Measurements from ENCODE around the gene CHN2.
A peak's percentile ranks its signal among the peaks of the same experiment; 100 is the strongest.

Gene CHN2

DNA sequence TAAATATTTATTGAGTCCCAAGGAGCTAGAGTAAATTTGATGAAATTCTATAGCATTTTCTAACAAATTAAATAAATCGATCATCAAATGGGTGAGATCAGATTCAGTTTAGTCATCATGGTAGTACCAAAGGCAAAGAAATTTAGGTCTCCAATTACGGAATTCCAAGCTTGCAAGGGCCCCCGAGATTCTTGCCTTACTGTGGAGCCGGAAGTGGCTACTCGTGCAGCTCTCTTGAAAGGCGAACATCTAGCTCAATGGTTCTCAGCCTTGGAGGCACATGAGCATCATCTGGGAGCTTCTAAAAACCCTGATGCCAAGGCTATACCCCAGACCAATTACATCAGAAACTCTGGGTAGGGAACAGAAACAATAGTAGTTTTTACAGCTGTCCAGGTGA lies 251.2 kb downstream of the CHN2 start:
- DNase-seq, result no peak

DNA sequence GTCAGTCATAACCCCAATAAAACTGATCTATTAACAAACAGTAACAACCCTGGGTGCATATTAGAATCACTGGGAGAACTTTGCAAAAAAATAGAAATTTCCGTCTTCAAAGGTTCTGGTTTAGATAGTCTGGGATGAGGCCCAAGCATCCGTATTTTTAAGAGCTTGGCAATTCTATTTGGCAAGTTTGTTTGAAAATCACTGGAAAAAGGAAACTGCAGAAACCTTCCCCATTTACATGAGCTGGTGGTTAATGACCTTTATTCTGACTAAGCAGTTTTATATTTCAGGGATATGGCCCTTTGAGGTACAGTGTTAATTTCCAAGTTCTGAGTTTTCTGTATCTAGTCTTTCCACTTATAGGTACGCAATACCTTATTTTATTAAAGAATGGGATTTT lies 253.3 kb downstream of the CHN2 start:
- no peak for DNase-seq

DNA sequence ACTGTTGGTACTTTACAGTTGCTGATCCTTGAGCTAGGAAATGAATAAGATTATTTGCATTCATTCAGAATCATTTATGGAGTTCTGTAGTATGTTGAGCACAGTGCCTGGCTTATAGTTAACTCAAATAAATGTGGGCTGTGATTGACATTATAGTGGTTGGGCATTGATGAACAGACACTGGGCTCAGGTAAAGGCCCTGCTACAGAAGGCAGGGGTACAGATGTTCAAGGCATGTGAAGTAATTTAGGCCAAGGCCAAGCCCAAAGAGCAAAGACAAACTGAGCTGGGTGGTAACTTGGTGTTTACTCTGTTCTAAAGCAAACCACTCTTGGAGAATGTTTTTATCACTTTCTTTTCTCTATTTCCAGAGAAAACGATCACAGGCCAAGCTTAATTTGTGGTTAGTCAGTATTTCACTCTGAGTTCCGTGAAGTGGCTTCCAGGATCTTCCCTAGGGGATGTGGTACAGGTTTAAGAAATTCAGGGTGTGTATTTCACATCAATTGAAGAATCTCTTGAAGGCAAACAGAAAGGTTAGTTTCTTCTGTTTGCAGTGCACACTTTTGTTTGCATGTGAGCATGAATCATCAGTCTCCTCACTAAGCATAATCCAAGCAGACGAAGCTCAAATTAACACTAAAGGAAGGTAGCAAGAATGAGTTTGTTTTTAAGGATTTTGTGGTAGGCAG lies 255.1 kb downstream of the CHN2 start:
- DNase-seq, result no peak

DNA sequence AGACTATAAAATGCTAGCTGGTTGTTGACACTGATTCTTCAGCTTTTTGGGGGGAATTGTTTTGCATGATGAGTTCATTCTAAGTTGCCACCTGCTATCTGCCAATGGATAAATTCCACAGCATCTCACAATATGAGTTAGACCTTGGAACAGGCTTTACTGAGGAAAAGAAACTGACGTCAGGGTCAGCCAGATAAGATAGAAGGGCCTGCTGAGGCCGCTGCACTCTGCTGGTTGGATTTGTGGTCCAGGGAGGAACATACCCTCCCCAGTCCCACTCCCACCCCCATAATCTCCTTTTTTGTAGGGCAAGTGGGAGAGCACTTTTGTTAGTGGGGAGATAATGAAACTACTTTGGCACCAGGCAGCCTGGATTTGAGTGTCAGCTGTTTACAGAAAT lies 258.4 kb downstream of the CHN2 start:
- no peak for DNase-seq

DNA sequence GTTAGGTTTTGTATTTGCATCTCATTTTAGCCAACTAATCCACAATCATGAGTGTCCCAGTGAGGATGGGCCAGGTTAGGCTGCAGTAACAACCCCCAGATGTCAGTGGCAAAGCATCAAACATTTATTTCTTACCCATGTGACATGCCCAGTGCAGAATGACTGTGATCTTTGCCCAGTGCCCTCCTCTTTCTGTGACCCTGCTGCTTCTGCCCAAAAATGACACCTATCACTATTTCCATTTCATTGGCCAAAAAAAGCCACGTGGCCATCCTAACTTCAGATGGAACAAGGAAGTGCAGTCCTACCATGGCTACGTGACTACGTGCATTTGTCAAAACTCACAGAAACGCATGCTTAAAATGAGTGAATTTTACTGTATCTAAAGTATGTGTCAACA lies 259.9 kb downstream of the CHN2 start:
- no peak for DNase-seq

DNA sequence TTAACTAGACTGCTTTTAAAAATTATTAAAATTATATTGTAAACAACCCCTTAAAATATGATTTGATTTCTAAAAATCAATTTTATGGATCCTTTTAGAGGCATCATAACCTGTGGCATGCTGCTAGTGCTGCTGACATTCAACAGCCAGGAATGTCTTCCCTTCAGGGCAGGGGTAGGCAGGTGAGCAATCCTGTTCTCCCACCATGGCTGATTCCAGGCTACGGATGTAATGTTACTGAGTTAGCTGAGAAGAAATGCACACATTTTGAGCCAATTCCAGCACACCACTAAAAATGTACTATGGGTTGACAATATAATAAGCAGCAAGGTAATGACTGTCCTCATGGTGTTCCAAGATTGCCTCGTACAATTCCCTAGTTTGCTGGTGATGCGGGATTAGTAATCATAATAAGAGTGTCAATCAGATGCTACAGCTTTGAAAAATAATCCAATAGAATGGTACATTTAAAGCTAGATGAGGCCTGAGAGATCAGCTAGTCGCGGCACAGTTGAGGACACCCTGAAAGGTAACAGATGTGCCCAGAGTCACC lies 260.4 kb downstream of the CHN2 start:
- DNase-seq, result peak; percentile 75

GRCh38 chr7:29457141-29457561 lies 262.6 kb downstream of the CHN2 start:
- DNase-seq, result peak; percentile 97

GRCh38 chr7:29457565-29458011 lies 263.0 kb downstream of the CHN2 start:
- peak; percentile 77 for DNase-seq

- DNase-seq, result no peak
These were observed 264.4 kb downstream of the CHN2 start for GRCh38 chr7:29458933-29459332.

- no peak for DNase-seq
These were observed 265.0 kb downstream of the CHN2 start for GRCh38 chr7:29459589-29459988.

GRCh38 chr7:29461996-29462395 lies 267.4 kb downstream of the CHN2 start:
- no peak for DNase-seq

GRCh38 chr7:29463504-29464158 lies 269.1 kb downstream of the CHN2 start:
- no peak for DNase-seq

GRCh38 chr7:29464753-29465152 lies 270.2 kb downstream of the CHN2 start:
- no peak for DNase-seq

DNA sequence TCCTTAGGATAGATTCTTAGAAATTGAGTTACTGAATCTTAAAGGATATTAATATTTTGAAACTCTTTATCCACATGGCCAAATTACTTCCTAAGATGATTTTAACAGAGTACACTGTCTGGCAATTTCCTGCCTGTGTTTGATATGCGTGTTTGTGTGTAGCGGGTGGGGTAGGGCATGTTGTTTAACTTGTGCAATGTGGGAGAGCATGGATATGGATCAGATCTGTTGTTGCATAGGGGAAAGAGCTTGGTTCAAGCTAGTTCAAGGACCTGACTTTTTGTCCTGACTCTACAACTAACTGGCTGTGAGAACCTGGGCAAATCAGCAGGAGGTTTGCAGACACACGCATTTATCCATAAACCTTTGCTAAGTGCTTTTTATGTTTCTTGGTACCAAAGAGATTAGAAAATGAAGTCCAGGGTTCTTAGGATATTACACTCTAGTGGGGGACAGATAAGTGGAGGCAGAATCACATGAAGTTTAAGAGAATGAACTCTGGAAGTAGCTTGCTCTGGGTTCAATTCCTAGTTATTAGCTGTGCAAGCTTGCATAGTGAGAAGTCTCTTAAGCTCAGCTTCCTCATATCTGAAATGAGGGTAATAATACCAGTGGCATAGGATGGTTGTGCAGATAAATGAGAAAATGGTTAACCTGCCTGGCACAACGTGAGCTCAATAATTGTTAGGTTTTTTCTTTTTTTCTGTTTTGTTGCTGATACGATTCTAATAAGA lies 272.8 kb downstream of the CHN2 start:
- no peak for DNase-seq

DNA sequence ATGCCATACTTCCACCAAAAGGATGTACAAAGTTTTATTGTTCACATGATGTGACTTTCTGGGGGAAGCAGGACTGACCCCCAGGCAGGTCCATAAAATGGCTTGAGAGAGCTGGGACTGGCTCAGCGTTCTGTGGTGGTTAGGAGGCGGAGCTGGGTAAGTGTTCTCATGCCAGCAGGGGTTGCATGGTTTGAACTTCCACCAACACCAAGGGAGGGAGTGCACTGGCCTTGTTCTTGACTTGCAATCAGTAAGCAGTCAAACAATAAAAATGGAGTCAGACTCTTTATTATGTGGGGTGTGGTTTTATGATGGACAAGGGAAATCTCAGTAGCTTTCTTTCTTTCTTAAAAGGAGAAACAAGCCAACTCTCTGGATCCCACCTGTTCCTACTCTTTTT lies 273.6 kb downstream of the CHN2 start:
- no peak for DNase-seq

DNA sequence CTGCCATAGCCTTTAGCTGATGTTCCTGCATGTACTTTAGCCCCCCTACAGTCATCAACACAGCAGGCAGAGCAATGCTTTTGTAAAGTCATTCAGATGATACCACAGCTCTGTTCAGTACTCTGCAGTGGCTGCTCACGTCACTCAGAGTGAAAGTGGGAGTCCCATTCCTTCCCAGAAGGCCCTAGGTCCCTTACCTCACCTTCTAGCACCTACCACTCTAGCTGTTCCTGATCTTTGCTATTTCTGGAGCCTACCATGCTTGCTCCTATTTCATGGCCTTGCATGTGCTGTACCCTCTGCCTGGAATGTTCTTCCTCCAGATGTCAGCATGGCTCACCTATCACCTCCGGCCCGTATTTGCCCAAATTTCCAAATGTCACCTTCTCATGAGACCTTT lies 274.7 kb downstream of the CHN2 start:
- no peak for DNase-seq

DNA sequence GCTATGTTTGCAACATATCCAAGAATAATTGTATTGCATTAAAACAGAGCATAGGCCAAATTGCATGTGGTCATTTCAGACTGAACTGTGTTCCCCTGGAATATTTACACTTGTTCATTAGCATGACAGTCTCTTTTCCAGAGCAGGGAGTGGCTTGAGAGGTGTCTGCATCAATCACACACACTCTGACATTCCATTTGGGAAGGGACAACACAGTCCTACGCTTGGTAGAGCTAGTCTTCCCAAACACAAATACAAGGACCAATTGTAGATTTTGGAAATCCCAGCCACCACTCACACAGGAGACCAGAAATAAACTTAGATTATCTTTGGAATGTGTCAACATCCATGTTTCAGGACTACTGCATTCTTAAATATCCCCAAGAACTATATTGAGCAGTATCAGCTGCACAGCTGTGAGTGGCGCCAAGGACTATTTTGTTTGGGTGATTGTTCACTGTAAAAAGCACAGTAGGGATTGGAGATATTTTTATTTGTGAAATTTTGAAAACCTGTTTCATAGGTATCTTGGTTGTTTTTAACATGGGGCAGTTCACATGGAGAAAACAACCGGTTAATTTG lies 275.5 kb downstream of the CHN2 start:
- DNase-seq, result no peak

DNA sequence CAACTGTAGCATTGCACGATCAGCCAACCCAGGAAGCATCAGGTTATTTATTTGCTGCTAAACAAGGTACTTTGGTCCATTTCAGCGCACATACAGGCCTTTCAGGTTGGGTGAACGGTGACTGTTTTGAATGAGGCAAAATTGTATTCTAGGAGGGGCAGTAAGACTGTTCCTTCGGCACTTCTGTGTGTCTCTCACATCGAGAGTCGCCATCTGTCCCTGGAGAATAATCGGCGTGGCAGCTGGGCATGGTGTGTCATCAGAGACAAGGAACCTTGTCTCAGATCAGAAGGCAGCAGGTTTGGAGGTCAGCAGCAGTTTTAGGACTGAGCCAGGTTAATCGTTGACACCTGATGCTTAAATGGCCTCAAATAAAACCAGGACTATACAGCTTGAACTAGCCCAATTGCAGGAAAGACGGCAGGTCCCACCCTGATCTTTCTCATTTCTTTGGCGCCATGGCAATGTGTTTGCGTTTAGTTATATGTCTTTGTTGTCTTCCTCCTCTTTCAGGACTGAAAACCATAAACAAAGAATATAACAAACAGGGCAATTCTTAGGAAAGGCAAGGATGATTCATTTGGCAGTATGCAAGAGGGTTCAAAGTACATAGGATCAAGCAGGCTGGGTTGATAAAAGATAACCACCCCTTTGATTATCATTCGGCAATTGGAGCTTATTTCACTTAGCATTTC lies 277.0 kb downstream of the CHN2 start:
- no peak for DNase-seq

DNA sequence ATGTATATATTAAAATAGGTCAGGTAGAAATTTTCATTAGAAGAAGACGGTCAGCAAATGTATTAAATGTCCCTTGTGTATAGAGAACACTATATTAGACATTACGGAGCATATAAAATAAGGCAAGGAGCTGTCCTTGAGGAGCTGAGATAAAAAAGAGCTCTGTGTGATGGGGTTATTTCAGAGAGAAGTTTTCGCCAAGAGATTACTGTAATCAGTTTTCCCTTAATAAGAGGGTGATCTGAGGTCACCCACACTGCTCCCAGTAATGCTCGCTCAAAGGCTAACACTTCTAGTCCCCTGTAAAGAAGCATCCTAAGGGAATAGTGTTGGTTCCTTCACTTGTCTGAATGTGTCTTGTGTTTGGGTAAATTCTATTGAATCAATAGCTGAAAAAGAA lies 282.3 kb downstream of the CHN2 start:
- no peak for DNase-seq

- no peak for DNase-seq
These were observed 283.7 kb downstream of the CHN2 start for GRCh38 chr7:29478226-29478625.

- DNase-seq, result no peak
These were observed 284.2 kb downstream of the CHN2 start for GRCh38 chr7:29478687-29479240.

Measured in islet precursor cell (in vitro differentiated cells).